ENCODE data around the gene EPB41.

- TF ChIP-seq JUN (IDR thresholded peaks at IDR 0.05): no peak
- no peak for TF ChIP-seq MYC (IDR thresholded peaks at IDR 0.05; ENCODE audit: borderline replicate concordance, low read length)
- no peak for TF ChIP-seq POLR2A (IDR thresholded peaks at IDR 0.05; ENCODE audit: low read length)
- TF ChIP-seq CTCF (IDR thresholded peaks at IDR 0.05): no peak
- TF ChIP-seq BHLHE40 (IDR thresholded peaks at IDR 0.05; ENCODE audit: low read depth, low read length): no peak
- no peak for TF ChIP-seq KDM5A (IDR thresholded peaks at IDR 0.05)
- no peak for TF ChIP-seq ZSCAN20 (CRISPR knock-in tag; IDR thresholded peaks at IDR 0.05)
- TF ChIP-seq POLR2AphosphoS2 (conservative IDR thresholded peaks at IDR 0.05; ENCODE audit: low read length): no peak
- TF ChIP-seq CHD4 (IDR thresholded peaks at IDR 0.05; ENCODE audit: borderline replicate concordance): no peak
- no peak for TF ChIP-seq RAD21 (conservative IDR thresholded peaks at IDR 0.05 in 1 of 2, IDR thresholded peaks at IDR 0.05 in 1 of 2)
- TF ChIP-seq HEYL (CRISPR knock-in tag; IDR thresholded peaks at IDR 0.05): no peak
- no peak for TF ChIP-seq EP300 (IDR thresholded peaks at IDR 0.05)
- no peak for TF ChIP-seq JUNB (IDR thresholded peaks at IDR 0.05)
- no peak for TF ChIP-seq PHF8 (IDR thresholded peaks at IDR 0.05; ENCODE audit: borderline replicate concordance, low read depth)
Measured at GRCh38 chr1:29056256-29056655, 141.9 kb downstream of the EPB41 start.

All from A549 (cell line).